Neuron (in vitro differentiated cells): ENCODE results near the gene MUC4.
"Not testable (repeated sequence)": the region's sequence is repeated elsewhere in the genome, so short reads cannot be mapped to it uniquely, and the experiment has no call there.

Experiments used
- H2AFZ ChIP-seq: one replicate; pipeline ENCODE4 v1.6.1; 2013; ENCODE audit warnings: low read depth, mild to moderate bottlenecking, inconsistent platforms, low read length, moderate library complexity
- H3K27me3 ChIP-seq: one replicate; pipeline ENCODE4 v1.6.1; 2013; ENCODE audit warnings: low read length; ENCODE audit not compliant: insufficient read depth
- H3K36me3 ChIP-seq: one replicate; pipeline ENCODE4 v1.6.1; 2013; ENCODE audit warnings: low read length; ENCODE audit not compliant: insufficient read depth
- H3K4me1 ChIP-seq: one replicate; pipeline ENCODE4 v1.6.1; 2013; ENCODE audit warnings: low read length; ENCODE audit not compliant: insufficient read depth
- H3K4me3 ChIP-seq: 2 replicates; pipeline ENCODE4 v1.5.1; 2013; ENCODE audit warnings: mild to moderate bottlenecking, low read length, moderate library complexity
- H3K9me3 ChIP-seq: one replicate; pipeline ENCODE4 v1.6.1; 2013; ENCODE audit warnings: low read length

Gene MUC4

GRCh38 chr3:195803289-195803908, 8.3 kb downstream of the MUC4 start:
- Histone ChIP-seq H2AFZ (no peak overlapping the region), H3K36me3 (no peaks in the 10 kb centered on the region), H3K27me3 (peaks cover 32% of the 10 kb centered on the region), H3K4me1 (no peaks in the 10 kb centered on the region), H3K9me3 (no peaks in the 10 kb centered on the region), H3K4me3 (no peak overlapping the region)

DNA sequence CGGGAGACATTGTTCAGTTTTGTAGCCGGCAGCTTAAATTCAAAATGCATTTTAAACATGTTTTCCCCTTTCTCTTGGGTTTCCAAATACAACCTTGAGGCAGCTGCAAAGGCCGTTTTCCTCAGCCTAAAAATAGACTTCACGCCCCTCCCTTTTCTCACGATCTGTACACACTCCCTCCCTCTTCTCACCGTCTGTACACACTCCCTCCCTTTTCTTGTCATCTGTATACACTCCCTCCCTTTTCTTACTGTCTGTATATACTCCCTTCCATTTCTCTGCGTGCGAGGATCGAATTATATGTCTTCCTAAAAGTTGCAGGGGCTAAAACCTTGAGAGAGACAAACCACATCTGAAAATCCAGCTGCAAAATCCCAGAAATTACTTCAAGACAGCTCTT, 8.9 kb downstream of the MUC4 start:
- no peak overlapping the region for H3K4me3 ChIP-seq
- H3K27me3 ChIP-seq = peaks cover 30% of the 10 kb centered on the region
- no peaks in the 10 kb centered on the region for H3K36me3 ChIP-seq
- no peaks in the 10 kb centered on the region for H3K4me1 ChIP-seq
- no peaks in the 10 kb centered on the region for H3K9me3 ChIP-seq
- no peak overlapping the region for H2AFZ ChIP-seq

DNA sequence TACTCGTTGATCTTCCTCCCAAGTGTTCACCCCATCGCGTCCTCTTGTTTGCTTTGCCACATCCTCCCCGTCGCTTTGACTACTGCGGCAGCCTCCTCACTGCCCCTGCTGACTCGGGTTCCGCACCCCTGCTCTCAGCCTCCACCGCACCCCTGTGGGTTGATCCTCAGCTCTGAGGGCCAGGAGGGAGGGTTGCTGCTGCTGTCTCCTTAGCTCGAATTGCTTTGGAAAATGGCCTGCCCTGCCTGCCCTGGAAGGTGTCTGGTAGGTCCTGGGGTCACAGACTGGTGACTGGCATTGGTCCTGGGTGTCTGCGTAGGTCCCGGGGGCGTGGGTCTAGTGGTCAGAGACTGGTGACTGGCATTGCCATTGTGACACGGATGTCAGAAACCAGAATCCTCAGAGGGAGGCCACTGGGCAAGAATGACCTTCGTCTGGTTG, 9.4 kb downstream of the MUC4 start:
- H3K4me3 ChIP-seq = no peak overlapping the region
- no peaks in the 10 kb centered on the region for H3K4me1 ChIP-seq
- no peaks in the 10 kb centered on the region for H3K36me3 ChIP-seq
- no peak overlapping the region for H2AFZ ChIP-seq
- no peaks in the 10 kb centered on the region for H3K9me3 ChIP-seq
- peaks cover 25% of the 10 kb centered on the region for H3K27me3 ChIP-seq

- Histone ChIP-seq H3K27me3 (peaks cover 25% of the 10 kb centered on the region), H2AFZ (no peak overlapping the region), H3K36me3 (no peaks in the 10 kb centered on the region), H3K4me1 (no peaks in the 10 kb centered on the region), H3K4me3 (no peak overlapping the region), H3K9me3 (no peaks in the 10 kb centered on the region)
Observed at GRCh38 chr3:195801251-195802183, 10.2 kb downstream of the MUC4 start.

DNA sequence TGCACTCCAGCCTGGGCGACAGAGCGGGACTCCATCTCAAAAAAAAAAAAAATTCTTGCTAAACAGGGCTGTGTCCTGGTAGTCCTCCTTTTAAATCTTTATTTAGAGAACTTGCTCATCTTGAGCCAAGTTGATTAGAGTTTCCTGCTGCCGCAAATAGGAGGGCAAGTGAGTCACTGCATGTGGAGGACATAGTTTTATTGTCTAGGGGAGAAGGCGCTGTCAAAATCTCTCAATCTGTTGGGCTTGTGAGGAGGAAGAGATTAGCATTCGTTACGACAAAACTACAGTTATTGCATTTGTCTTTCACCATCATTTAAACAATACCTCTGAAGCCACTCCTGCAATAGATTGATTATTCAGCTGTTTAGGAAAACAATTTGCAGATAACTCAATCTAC, 11.5 kb downstream of the MUC4 start:
- Histone ChIP-seq H3K9me3 (no peaks in the 10 kb centered on the region), H3K27me3 (peaks cover 22% of the 10 kb centered on the region), H2AFZ (no peak overlapping the region), H3K36me3 (no peaks in the 10 kb centered on the region), H3K4me3 (no peak overlapping the region), H3K4me1 (no peaks in the 10 kb centered on the region)

- peaks cover 11% of the 10 kb centered on the region for H3K27me3 ChIP-seq
- H3K36me3 ChIP-seq = no peaks in the 10 kb centered on the region
- H3K4me1 ChIP-seq = no peaks in the 10 kb centered on the region
- H3K9me3 ChIP-seq = no peaks in the 10 kb centered on the region
- no peak overlapping the region for H3K4me3 ChIP-seq
- no peak overlapping the region for H2AFZ ChIP-seq
Observed at GRCh38 chr3:195796795-195797194, 14.9 kb downstream of the MUC4 start.

DNA sequence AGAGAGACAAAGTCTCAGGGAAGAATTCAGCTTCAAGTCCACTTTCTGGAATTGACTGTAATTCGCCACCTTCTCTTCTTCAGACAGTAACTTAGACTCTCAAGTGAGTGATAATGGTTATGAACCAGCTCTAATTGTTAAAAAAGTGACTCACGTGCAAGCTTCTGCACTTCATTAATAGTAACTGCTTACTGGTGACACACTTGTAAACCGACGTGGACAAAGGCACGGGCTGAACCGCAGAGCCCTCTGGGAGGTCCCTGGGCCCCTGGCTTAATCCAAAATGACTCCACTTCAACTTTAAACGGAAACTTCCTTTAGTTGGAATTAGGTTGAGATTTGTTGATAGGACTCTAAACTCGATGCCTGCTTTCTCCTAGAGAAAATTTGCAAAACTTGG, 17.0 kb downstream of the MUC4 start:
- H2AFZ ChIP-seq = no peak overlapping the region
- no peak overlapping the region for H3K4me3 ChIP-seq
- H3K27me3 ChIP-seq = no peaks in the 10 kb centered on the region
- no peaks in the 10 kb centered on the region for H3K36me3 ChIP-seq
- H3K9me3 ChIP-seq = no peaks in the 10 kb centered on the region
- H3K4me1 ChIP-seq = no peaks in the 10 kb centered on the region

DNA sequence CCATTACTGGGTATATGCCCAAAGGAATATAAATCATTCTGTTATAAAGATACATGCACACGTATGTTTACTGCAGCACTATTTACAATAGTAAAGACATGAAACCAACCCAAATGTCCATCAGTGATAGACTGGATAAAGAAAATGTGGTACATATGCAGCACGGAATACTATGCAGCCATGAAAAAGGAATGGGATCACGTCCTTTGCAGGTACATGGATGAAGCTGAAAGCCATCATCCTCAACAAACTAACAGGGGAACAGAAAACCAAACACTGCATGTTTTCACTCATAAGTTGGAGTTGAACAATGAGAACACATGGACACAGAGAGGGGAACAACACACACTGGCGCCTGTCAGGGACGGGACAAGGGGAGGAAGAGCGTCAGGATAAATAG, 19.1 kb downstream of the MUC4 start:
- not testable (repeated sequence) for H3K36me3 ChIP-seq, H3K27me3 ChIP-seq, H3K4me1 ChIP-seq, H3K4me3 ChIP-seq, H3K9me3 ChIP-seq, H2AFZ ChIP-seq

- no peak overlapping the region for H2AFZ ChIP-seq
- H3K27me3 ChIP-seq = no peaks in the 10 kb centered on the region
- H3K36me3 ChIP-seq = no peaks in the 10 kb centered on the region
- no peak overlapping the region for H3K4me3 ChIP-seq
- H3K9me3 ChIP-seq = no peaks in the 10 kb centered on the region
- H3K4me1 ChIP-seq = no peaks in the 10 kb centered on the region
Observed at GRCh38 chr3:195790901-195791300, 20.8 kb downstream of the MUC4 start.

DNA sequence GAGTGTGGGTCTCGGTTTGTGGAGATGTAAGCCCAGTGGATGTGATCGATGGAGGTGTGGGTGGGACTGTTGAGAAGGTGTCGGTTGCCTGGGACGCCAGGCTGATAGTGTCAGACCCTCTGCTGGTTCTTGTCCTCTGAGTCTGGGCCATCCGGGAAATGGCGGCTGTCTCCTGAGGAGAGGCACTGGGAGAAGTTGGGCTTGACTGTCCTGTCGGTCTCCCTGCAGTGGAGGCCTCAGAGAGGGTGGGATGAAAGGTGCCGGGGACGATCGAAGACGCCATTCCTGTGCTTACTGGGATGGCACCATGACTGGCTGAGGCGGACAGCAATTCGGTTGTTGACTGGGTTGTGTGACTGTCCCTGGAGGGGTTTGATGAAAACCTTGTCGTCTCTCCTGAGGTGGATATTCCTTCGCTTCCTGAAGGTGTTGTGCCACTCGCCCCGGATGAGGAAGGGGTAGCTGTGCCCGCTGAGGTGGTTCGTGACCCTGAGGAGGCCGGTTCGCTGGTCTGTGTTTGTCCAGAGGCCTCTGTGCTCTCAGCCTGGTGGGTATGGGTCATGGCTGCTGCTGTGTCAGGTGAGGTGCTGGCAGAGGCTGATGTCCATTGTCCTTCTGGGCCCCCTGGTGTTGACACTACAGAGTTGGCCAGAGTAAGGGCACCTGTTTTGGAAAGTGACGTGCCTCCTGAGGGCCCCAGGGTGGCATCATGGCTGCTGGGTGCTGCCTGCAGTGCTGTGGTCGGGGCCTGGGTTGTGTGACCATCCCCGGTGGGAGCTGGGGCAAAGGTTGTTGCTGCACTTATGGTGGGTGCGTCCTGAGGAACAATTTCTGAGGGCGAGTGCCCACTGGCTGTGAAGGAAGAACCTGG, 22.8 kb downstream of the MUC4 start:
- Histone ChIP-seq H3K9me3 (no peaks in the 10 kb centered on the region), H3K36me3 (no peaks in the 10 kb centered on the region), H3K27me3 (no peaks in the 10 kb centered on the region), H3K4me3 (no peak overlapping the region), H3K4me1 (no peaks in the 10 kb centered on the region), H2AFZ (no peak overlapping the region)

DNA sequence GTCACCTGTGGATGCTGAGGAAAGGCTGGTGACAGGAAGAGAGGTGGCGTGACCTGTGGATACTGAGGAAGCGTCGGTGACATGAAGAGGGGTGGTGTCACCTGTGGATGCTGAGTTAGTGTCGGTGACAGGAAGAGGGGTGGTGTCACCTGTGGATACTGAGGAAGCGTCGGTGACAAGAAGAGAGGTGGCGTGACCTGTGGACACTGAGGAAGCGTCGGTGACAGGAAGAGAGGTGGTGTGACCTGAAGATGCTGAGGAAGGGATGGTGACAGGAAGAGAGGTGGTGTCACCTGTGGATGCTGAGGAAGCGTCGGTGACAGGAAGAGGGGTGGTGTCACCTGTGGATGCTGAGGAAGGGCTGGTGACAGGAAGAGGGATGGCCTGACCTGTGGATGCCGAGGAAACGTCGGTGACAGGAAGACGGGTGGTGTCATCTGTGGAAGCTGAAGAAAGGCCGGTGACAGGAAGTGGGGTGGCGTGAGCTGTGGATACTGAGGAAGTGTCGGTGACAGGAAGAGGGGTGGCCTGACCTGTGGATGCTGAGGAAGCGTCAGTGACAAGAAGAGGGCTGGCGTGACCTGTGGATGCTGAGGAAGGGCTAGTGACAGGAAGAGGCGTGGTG, 25.8 kb downstream of the MUC4 start:
- not testable (repeated sequence) for H3K4me3 ChIP-seq, H3K9me3 ChIP-seq, H3K36me3 ChIP-seq, H3K4me1 ChIP-seq, H2AFZ ChIP-seq, H3K27me3 ChIP-seq

- not testable (repeated sequence) for H2AFZ ChIP-seq, H3K9me3 ChIP-seq, H3K4me1 ChIP-seq, H3K36me3 ChIP-seq, H3K27me3 ChIP-seq, H3K4me3 ChIP-seq
Observed at GRCh38 chr3:195784031-195784430, 27.7 kb downstream of the MUC4 start.

GRCh38 chr3:195781236-195781635, 30.5 kb downstream of the MUC4 start:
- H3K27me3 ChIP-seq, H3K9me3 ChIP-seq: not testable (repeated sequence)

More at GRCh38 chr3:195781236-195781635, 30.5 kb downstream of the MUC4 start:
- not testable (repeated sequence) for H3K4me1 ChIP-seq, H3K4me3 ChIP-seq, H2AFZ ChIP-seq, H3K36me3 ChIP-seq
